ENCODE data around the gene GRID1. TPM values are rescaled to one million over a fixed set of nuclear protein-coding genes. Genes with fewer than 3 reads are reported as not detected.

The GRID1 gene
- total RNA-seq, 1 experiment from 2014 or later, result not detected

DNA sequence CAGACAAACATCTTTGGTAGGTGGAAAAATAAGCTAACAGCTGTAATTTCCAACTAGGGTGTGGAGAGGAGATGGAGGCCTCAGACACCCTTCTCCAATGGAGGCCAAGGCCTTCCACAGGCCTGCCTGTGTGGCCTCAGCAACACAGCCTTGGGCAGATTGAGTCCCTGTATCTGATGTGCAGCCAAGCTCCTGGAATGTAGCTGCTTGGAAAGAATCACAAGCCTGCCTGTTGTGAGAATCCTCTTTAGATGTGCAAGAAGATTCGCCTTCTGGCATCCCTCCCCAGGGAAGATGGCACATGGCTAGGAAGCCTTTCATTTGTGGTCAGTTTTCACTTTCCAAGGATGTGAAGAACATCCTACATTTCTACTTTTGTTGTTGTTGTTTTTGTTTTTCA is 684.0 kb downstream of the GRID1 start:
- CTCF ChIA-PET, result no interaction called here
- intact Hi-C loops (cut with micrococcal nuclease; ENCODE audit: unreplicated experiment), result no loop called here
- POLR2A ChIA-PET (ENCODE audit: unreplicated experiment), result no interaction called here

DNA sequence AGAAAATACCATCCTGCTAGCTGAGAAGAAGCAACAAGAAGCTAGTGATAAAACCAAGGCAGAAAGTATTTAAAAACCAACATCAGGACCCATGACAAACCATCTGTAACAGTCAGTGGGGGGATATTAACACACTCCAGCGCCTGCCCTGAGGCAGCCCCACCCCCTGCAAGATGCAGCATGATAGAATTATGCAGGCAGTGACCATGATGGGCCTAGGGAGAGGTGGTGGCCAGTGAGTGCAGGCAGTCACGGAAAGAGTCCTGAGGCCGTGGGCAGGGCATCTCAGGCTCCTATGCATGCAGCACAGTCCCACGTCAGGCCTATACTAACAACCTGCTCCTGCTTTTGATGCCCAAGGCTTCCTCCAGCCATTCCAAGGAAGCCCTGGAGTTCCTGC is 686.9 kb downstream of the GRID1 start:
- Histone ChIP-seq H2AFZ (no peak overlapping the region), H3K4me1 (replicated peaks; ENCODE audit: insufficient read depth) (no peaks in the 10 kb centered on the region), H3K9me3 (ENCODE audit: insufficient read depth, low read depth) (no peaks in the 10 kb centered on the region), H3K9me2 (ENCODE audit: insufficient read depth) (no peaks in the 10 kb centered on the region), H3K36me3 (ENCODE audit: low read depth) (no peaks in the 10 kb centered on the region), H3K4me3 (no peak overlapping the region), H3K4me2 (no peak overlapping the region), H3K79me2 (ENCODE audit: low read depth) (no peaks in the 10 kb centered on the region), H3F3A (ENCODE audit: insufficient read depth, low read depth) (no peaks in the 10 kb centered on the region), H3K27ac (no peak overlapping the region), H4K20me1 (ENCODE audit: insufficient read depth) (no peaks in the 10 kb centered on the region), H3K27me3 (ENCODE audit: insufficient read depth, low read depth) (no peaks in the 10 kb centered on the region)
- no peak for DNase-seq
- intact Hi-C loops (cut with micrococcal nuclease; ENCODE audit: unreplicated experiment), result no loop called here
- ChIA-PET POLR2A (ENCODE audit: unreplicated experiment) (no interaction called here), CTCF (no interaction called here)
- TF ChIP-seq, protein P1, sequence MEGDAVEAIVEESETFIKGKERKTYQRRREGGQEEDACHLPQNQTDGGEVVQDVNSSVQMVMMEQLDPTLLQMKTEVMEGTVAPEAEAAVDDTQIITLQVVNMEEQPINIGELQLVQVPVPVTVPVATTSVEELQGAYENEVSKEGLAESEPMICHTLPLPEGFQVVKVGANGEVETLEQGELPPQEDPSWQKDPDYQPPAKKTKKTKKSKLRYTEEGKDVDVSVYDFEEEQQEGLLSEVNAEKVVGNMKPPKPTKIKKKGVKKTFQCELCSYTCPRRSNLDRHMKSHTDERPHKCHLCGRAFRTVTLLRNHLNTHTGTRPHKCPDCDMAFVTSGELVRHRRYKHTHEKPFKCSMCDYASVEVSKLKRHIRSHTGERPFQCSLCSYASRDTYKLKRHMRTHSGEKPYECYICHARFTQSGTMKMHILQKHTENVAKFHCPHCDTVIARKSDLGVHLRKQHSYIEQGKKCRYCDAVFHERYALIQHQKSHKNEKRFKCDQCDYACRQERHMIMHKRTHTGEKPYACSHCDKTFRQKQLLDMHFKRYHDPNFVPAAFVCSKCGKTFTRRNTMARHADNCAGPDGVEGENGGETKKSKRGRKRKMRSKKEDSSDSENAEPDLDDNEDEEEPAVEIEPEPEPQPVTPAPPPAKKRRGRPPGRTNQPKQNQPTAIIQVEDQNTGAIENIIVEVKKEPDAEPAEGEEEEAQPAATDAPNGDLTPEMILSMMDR (conservative IDR thresholded peaks at IDR 0.05), result no peak
- no peak for TF ChIP-seq EZH2 (IDR thresholded peaks at IDR 0.05; ENCODE audit: low read depth)
- BruUV-seq (replicated peaks), result no TSS peak

More for the DNA sequence above, 684.0 kb downstream of the GRID1 start:
- Histone ChIP-seq H3K27me3 (ENCODE audit: insufficient read depth, low read depth) (no peaks in the 10 kb centered on the region), H3K27ac (no peak overlapping the region), H3K9me3 (ENCODE audit: insufficient read depth, low read depth) (no peaks in the 10 kb centered on the region), H2AFZ (no peak overlapping the region), H4K20me1 (ENCODE audit: insufficient read depth) (no peaks in the 10 kb centered on the region), H3K79me2 (ENCODE audit: low read depth) (no peaks in the 10 kb centered on the region), H3F3A (ENCODE audit: insufficient read depth, low read depth) (no peaks in the 10 kb centered on the region), H3K36me3 (ENCODE audit: low read depth) (no peaks in the 10 kb centered on the region), H3K9me2 (ENCODE audit: insufficient read depth) (no peaks in the 10 kb centered on the region), H3K4me2 (no peak overlapping the region), H3K4me1 (replicated peaks; ENCODE audit: insufficient read depth) (no peaks in the 10 kb centered on the region), H3K4me3 (no peak overlapping the region)
- TF ChIP-seq, protein P1 (conservative IDR thresholded peaks at IDR 0.05), result no peak
- TF ChIP-seq EZH2 (IDR thresholded peaks at IDR 0.05; ENCODE audit: low read depth), result no peak
- BruUV-seq (replicated peaks), result no TSS peak
- no peak for DNase-seq

DNA sequence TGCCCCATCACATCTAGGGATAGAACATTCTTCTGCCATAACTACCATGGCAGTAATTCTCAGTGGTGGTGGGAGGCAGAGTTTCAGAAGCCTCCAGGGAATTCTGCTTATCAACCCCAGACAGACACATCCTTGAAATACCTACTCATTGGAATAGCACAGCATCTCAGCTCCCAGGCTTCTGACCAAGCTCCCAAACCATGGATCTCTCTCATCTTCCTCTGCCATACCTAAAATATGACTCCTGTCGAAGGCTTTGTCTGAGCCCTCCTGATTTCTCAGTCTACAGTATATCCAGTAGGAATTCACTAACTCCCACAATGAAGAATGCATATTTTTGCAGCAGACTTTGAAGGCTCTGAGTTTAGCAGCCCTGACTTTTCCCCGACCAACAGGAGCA is 687.5 kb downstream of the GRID1 start:
- no peaks in the 10 kb centered on the region for H3K9me3 ChIP-seq (ENCODE audit: insufficient read depth, low read depth)
- no peak overlapping the region for H3K27ac ChIP-seq
- no peaks in the 10 kb centered on the region for H3K36me3 ChIP-seq (ENCODE audit: low read depth)
- H3K4me2 ChIP-seq, result no peak overlapping the region
- ChIA-PET CTCF (no interaction called here), POLR2A (ENCODE audit: unreplicated experiment) (no interaction called here)
- intact Hi-C loops (cut with micrococcal nuclease; ENCODE audit: unreplicated experiment), result no loop called here
- no peaks in the 10 kb centered on the region for H3K4me1 ChIP-seq (replicated peaks; ENCODE audit: insufficient read depth)
- H3F3A ChIP-seq (ENCODE audit: insufficient read depth, low read depth), result no peaks in the 10 kb centered on the region
- no peaks in the 10 kb centered on the region for H3K9me2 ChIP-seq (ENCODE audit: insufficient read depth)
- no peaks in the 10 kb centered on the region for H4K20me1 ChIP-seq (ENCODE audit: insufficient read depth)
- H3K27me3 ChIP-seq (ENCODE audit: insufficient read depth, low read depth), result no peaks in the 10 kb centered on the region
- H3K79me2 ChIP-seq (ENCODE audit: low read depth), result no peaks in the 10 kb centered on the region
- no peak for TF ChIP-seq EZH2 (IDR thresholded peaks at IDR 0.05; ENCODE audit: low read depth)
- TF ChIP-seq, protein P1 (conservative IDR thresholded peaks at IDR 0.05), result no peak
- no peak overlapping the region for H2AFZ ChIP-seq
- BruUV-seq (replicated peaks), result no TSS peak
- DNase-seq, result no peak
- H3K4me3 ChIP-seq, result no peak overlapping the region
